Measurements from ENCODE around the gene MTHFD1L. TPM values are rescaled to one million over a fixed set of nuclear protein-coding genes. Genes with fewer than 3 reads are reported as not detected.

MTHFD1L gene
- total and polyA plus RNA-seq, 9 of the 15 experiments (the other 6 are each of a cell fraction or from before 2014, with no cell fraction given): 20.9 to 128 (median 61.0) TPM

DNA sequence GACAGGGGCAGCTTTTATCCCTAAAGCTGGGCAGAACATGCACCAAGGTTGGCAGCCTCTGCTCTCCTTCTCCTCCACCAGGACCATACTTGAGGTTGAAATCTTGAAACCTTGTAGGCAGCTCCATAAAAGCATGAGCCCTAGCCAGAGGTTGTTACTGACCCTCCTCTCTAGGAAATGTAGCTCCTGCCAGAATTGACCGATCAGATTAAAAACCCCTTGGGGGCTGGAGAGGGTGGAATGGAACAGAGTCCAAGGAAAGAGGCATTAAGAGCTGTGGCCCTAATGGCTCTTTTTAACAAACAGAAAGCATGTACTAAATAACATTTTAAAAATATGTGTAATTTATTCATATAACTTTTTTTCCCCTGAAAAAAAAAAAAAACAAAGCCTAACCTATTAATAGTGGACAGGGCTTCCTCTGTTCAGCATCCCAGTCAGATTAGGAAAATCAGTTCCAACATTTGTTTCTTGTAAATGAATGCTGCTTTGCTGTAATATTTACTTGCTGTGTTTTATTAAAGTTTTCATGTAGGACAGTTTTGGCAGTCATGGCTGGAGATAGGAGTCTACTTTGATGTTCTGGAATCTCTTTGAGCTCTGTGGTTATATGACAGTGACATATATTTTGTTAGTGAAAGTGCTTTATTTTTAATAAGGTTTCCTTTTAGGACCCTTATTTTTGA, 41.3 kb downstream of the MTHFD1L start:
- no TSS peak for BruUV-seq (replicated peaks)
- CTCF ChIA-PET (ENCODE audit: low intra/inter-chr PET ratio): no interaction called here
- no peaks in the 10 kb centered on the region for H3K9me3 ChIP-seq (replicated peaks; ENCODE audit: control insufficient read depth, insufficient read depth, low read depth, low read length)

More for the DNA sequence above, 41.3 kb downstream of the MTHFD1L start:
- Histone ChIP-seq H4K20me1 (replicated peaks; ENCODE audit: control insufficient read depth, insufficient read depth, low read length) (no peaks in the 10 kb centered on the region), H3K27me3 (ENCODE audit: control insufficient read depth in 2 of 2, insufficient read depth in 2 of 2, low read length in 2 of 2) (no peaks in the 10 kb centered on the region), H3K4me1 (replicated peaks in 1 of 2; ENCODE audit: control insufficient read depth in 2 of 2, insufficient read depth in 2 of 2, low read length in 2 of 2) (no peaks in the 10 kb centered on the region; a peak in 1 of 5 replicates), H3K27ac (ENCODE audit: extremely low read depth, low read depth, low read length) (no peak overlapping the region), H3K4me3 (no peak overlapping the region), H3K9ac (ENCODE audit: insufficient read depth in 1 of 2, low read depth in 2 of 2, low read length in 2 of 2) (no peak overlapping the region), H3K4me2 (ENCODE audit: insufficient read depth, low read length) (no peak overlapping the region), H2AFZ (ENCODE audit: low read depth, low read length) (no peak overlapping the region), H3K9me1 (ENCODE audit: control insufficient read depth, insufficient read depth, low read length) (no peaks in the 10 kb centered on the region), H3K79me2 (ENCODE audit: control insufficient read depth, insufficient read depth, low read length) (no peaks in the 10 kb centered on the region), H3K36me3 (ENCODE audit: control insufficient read depth, insufficient read depth, low read length) (peaks cover 65% of the 10 kb centered on the region)
- in situ Hi-C loops (cut with MboI) (no loop called here), intact Hi-C loops (cut with micrococcal nuclease) (no loop called here)
- DNase-seq (ENCODE audit: extremely low read depth in 1 of 4, low spot score in 3 of 4) (no peak), FAIRE-seq (no peak), ATAC-seq (no peak)
- 100% methylated on average over 1 of the region's 1 CpG for WGBS (ENCODE audit: insufficient coverage, low coverage, missing lambda C conversion rate)
- no peak for TF ChIP-seq HNRNPUL1 (IDR thresholded peaks at IDR 0.05; ENCODE audit: low read length)
- no peak for TF ChIP-seq GABPA (tag; conservative IDR thresholded peaks at IDR 0.05; ENCODE audit: low read depth)
- TF ChIP-seq POLR2H (tag; IDR thresholded peaks at IDR 0.05; ENCODE audit: low read depth): no peak
- TF ChIP-seq GTF2E2 (tag; IDR thresholded peaks at IDR 0.05): no peak
- TF ChIP-seq TCFL5 (CRISPR knock-in tag; conservative IDR thresholded peaks at IDR 0.05): no peak
- TF ChIP-seq KAT8 (IDR thresholded peaks at IDR 0.05; ENCODE audit: low read depth): no peak
- no peak for TF ChIP-seq CBFA2T2 (conservative IDR thresholded peaks at IDR 0.05)
- TF ChIP-seq TEAD1 (CRISPR knock-in tag; IDR thresholded peaks at IDR 0.05): no peak
- TF ChIP-seq HDGF (IDR thresholded peaks at IDR 0.05): no peak
- TF ChIP-seq PREB (CRISPR knock-in tag; IDR thresholded peaks at IDR 0.05): no peak
- TF ChIP-seq ARID1B (IDR thresholded peaks at IDR 0.05): no peak
- TF ChIP-seq SOX6 (IDR thresholded peaks at IDR 0.05): no peak
- no peak for TF ChIP-seq GATAD2A (IDR thresholded peaks at IDR 0.05)
- TF ChIP-seq, protein P1, sequence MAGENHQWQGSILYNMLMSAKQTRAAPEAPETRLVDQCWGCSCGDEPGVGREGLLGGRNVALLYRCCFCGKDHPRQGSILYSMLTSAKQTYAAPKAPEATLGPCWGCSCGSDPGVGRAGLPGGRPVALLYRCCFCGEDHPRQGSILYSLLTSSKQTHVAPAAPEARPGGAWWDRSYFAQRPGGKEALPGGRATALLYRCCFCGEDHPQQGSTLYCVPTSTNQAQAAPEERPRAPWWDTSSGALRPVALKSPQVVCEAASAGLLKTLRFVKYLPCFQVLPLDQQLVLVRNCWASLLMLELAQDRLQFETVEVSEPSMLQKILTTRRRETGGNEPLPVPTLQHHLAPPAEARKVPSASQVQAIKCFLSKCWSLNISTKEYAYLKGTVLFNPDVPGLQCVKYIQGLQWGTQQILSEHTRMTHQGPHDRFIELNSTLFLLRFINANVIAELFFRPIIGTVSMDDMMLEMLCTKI (IDR thresholded peaks at IDR 0.05; ENCODE audit: partially characterized antibody): no peak
- TF ChIP-seq NFIC (IDR thresholded peaks at IDR 0.05): no peak
- no peak for TF ChIP-seq ZNF384 (IDR thresholded peaks at IDR 0.05; ENCODE audit: low read depth, low read length)
- TF ChIP-seq PHB (CRISPR knock-in tag; IDR thresholded peaks at IDR 0.05): no peak
- POLR2A ChIA-PET: no interaction called here

Data from K562 (cell line).